Endodermal cell (in vitro differentiated cells): ENCODE results near the gene DMRT3. TPM values are rescaled to one million over a fixed set of nuclear protein-coding genes. Genes with fewer than 3 reads are reported as not detected.

Source experiments
- DNase-seq: peaks from one replicate; pipeline ENCODE4 v3.0.0-alpha.2; 2017
- H3K27ac ChIP-seq: 2 replicates; pipeline ENCODE4 v1.5.1; 2013; ENCODE audit warnings: mild to moderate bottlenecking, low read depth, low read length, moderate library complexity
- H3K27me3 ChIP-seq: 2 replicates; pipeline ENCODE4 v1.6.1; 2013; ENCODE audit warnings: mild to moderate bottlenecking, low read length, moderate library complexity; ENCODE audit not compliant: insufficient read depth, control insufficient read depth, poor library complexity, severe bottlenecking
- H3K36me3 ChIP-seq: 2 replicates; pipeline ENCODE4 v1.7.0; 2013; ENCODE audit warnings: mild to moderate bottlenecking, low read length, moderate library complexity; ENCODE audit not compliant: control insufficient read depth, insufficient read depth
- H3K4me1 ChIP-seq: one replicate; pipeline ENCODE4 v1.7.0; 2013; ENCODE audit warnings: low read length; ENCODE audit not compliant: control insufficient read depth, insufficient read depth
- H3K4me3 ChIP-seq: 2 replicates; pipeline ENCODE4 v1.5.1; 2013; ENCODE audit warnings: mild to moderate bottlenecking, low read length, moderate library complexity
- H3K9ac ChIP-seq: 2 replicates; pipeline ENCODE4 v1.6.1; 2013; ENCODE audit warnings: mild to moderate bottlenecking, low read length, moderate library complexity; ENCODE audit not compliant: poor library complexity, severe bottlenecking; ENCODE audit errors: extremely low read depth
- H3K9me3 ChIP-seq: 2 replicates; pipeline ENCODE4 v1.6.1; 2013; ENCODE audit warnings: mild to moderate bottlenecking, low read length, moderate library complexity; ENCODE audit not compliant: control insufficient read depth
- H3K27ac Mint-ChIP-seq: 2 replicates; pipeline ENCODE4 v1.8.0; 2020; ENCODE audit warnings: mixed read lengths
- H3K27me3 Mint-ChIP-seq: 2 replicates; pipeline ENCODE4 v1.8.0; 2021; ENCODE audit warnings: mild to moderate bottlenecking, mixed read lengths; ENCODE audit not compliant: insufficient read depth
- H3K36me3 Mint-ChIP-seq: 2 replicates; pipeline ENCODE4 v1.8.0; 2020; ENCODE audit warnings: low read depth, mixed read lengths
- H3K4me1 Mint-ChIP-seq: 2 replicates; pipeline ENCODE4 v1.8.0; 2020; ENCODE audit warnings: mixed read lengths
- H3K4me3 Mint-ChIP-seq: 2 replicates; pipeline ENCODE4 v1.8.0; 2020; ENCODE audit warnings: mild to moderate bottlenecking, moderate library complexity, mixed read lengths
- H3K9me3 Mint-ChIP-seq: 2 replicates; pipeline ENCODE4 v1.8.0; 2020; ENCODE audit warnings: mild to moderate bottlenecking, mixed read lengths
- WGBS, 2 experiments: methylation state at CpG; one replicate each; pipeline versions ENCODE4 v1.1.5 to v1.1.7; 2013; ENCODE audit warnings: missing lambda C conversion rate in 2 of 2, mixed read lengths in 1 of 2; ENCODE audit not compliant: insufficient coverage in 1 of 2, insufficient read length in 1 of 2; 5-methylcytosine and 5-hydroxymethylcytosine counted together
- total RNA-seq, 2 donors: library from RNA; stranded (reverse); fragmentation: NEBNext Ultra II Directional in 1 of 2; extraction: Animal tissue kit (Norgen Biotek cat#: 25700) in 1 of 2; gene quantifications; 2 replicates in 1 of 2; 3 replicates in 1 of 2; pipeline ENCODE4 v1.2.1, GENCODE V29; 2021
- TF ChIP-seq, protein P1 (sequence below): fragments of 200-600 bp; sonication (generic); conservative IDR thresholded peaks from 2 replicates; pipeline ENCODE4 v1.5.0; 2021; ENCODE audit warnings: antibody characterized with exemption, mild to moderate bottlenecking

DMRT3 gene
- total RNA-seq, 2 donors from 2014 or later = not detected

DNA sequence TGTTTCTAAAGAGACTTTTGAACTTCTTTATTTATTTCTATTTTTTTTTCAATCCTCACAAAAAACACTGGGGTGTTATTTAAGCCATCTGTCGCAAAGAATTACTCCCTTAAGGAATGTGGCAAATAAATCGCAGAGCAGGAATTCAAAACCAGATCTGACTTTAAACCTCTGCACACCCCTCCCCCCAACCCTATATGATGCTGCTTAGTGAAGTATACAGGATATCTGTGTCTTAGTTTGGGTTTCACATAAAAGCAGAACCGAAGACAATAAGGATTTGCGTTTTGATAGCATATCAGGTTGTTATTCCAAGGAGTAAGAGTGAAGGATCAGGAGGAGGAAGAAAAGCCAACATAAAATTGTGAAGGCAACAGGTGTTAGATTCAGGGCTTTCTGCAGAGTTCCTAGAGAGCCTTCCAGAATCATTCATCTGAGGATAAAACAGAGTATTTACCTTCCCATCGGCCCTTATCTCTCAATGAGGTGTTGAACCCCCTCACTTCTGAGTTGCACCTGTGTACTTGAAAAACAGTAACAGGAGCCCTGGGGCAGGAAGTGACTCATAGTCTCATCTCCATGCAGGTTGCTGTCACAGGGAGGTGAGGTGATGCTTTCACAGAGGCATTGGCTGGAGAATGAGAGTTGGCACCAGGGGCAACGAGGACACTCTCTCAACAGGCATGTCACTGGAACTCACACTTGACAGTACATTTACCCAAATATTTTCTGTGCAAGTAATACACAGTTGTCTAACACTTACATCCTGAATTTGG is 33.5 kb upstream of the DMRT3 start:
- H3K9ac ChIP-seq = no peak overlapping the region
- Mint-ChIP-seq H3K27ac (no peak overlapping the region), H3K36me3 (no peaks in the 10 kb centered on the region), H3K27me3 (peaks cover 7% of the 10 kb centered on the region), H3K4me3 (no peak overlapping the region), H3K9me3 (peaks cover 18% of the 10 kb centered on the region), H3K4me1 (peaks cover 9% of the 10 kb centered on the region)
- no peaks in the 10 kb centered on the region for H3K27me3 ChIP-seq
- no peaks in the 10 kb centered on the region for H3K4me1 ChIP-seq
- H3K9me3 ChIP-seq = no peaks in the 10 kb centered on the region
- H3K36me3 ChIP-seq = no peaks in the 10 kb centered on the region
- no peak overlapping the region for H3K4me3 ChIP-seq
- WGBS, 2 experiments = 73 to 96% methylated on average over 3 to 6 of the region's 6 CpGs
- peak; percentile 70 for DNase-seq
- TF ChIP-seq, protein P1, sequence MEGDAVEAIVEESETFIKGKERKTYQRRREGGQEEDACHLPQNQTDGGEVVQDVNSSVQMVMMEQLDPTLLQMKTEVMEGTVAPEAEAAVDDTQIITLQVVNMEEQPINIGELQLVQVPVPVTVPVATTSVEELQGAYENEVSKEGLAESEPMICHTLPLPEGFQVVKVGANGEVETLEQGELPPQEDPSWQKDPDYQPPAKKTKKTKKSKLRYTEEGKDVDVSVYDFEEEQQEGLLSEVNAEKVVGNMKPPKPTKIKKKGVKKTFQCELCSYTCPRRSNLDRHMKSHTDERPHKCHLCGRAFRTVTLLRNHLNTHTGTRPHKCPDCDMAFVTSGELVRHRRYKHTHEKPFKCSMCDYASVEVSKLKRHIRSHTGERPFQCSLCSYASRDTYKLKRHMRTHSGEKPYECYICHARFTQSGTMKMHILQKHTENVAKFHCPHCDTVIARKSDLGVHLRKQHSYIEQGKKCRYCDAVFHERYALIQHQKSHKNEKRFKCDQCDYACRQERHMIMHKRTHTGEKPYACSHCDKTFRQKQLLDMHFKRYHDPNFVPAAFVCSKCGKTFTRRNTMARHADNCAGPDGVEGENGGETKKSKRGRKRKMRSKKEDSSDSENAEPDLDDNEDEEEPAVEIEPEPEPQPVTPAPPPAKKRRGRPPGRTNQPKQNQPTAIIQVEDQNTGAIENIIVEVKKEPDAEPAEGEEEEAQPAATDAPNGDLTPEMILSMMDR = no peak
- H3K27ac ChIP-seq = no peak overlapping the region

DNA sequence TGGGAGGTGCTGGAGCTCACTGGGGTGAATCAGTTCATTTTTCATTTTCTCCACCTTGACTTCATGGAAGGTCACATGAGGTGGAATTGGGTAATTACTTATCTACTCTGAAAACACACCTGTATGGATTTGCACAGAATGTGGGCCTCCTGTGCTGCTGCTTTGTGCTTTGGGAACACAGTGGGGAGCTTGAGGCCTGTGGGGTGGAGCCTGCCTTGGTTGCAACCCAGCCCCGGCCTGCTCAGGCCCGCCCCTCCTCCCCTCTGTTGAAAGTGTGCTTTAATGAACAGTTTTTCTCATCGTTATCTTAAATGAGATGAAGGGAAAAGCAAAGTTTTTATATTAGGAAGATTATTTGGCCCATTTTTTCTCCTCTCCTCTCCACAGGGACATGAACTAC is 28.5 kb upstream of the DMRT3 start:
- TF ChIP-seq, protein P1 = no peak
- H3K27ac Mint-ChIP-seq = no peak overlapping the region
- Histone ChIP-seq H3K4me3 (no peak overlapping the region), H3K4me1 (no peaks in the 10 kb centered on the region), H3K36me3 (no peaks in the 10 kb centered on the region), H3K27me3 (no peaks in the 10 kb centered on the region), H3K27ac (no peak overlapping the region), H3K9me3 (no peaks in the 10 kb centered on the region), H3K9ac (no peak overlapping the region)
- H3K9me3 Mint-ChIP-seq = no peaks in the 10 kb centered on the region
- no peak for DNase-seq
- H3K4me1 Mint-ChIP-seq = peaks cover 6% of the 10 kb centered on the region
- no peak overlapping the region for H3K4me3 Mint-ChIP-seq
- WGBS, 2 experiments = 76% methylated on average over 3 of the region's 3 CpGs; no CpG with 5 or more reads in 1 of the 2 experiments
- H3K36me3 Mint-ChIP-seq = no peaks in the 10 kb centered on the region
- H3K27me3 Mint-ChIP-seq = peaks cover 5% of the 10 kb centered on the region

DNA sequence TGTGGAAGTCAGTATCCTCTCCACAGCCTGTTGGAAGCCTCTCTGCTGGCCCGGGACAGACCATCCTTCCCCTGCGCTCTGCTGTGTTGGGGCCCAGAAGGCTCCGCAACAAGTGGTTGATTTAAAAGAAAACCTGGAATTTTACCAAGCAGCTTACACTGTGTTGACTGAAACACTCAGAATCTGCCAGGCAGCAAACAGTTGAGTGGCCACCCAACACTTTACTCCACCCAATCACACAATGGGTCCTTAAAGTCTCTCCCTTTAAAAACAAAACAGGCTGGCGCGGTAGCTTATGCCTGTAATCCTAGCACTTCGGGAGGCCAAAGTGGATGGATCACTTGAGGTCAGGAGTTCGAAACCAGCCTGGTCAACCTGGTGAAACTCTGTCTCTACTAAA is 28.0 kb upstream of the DMRT3 start:
- no peaks in the 10 kb centered on the region for H3K9me3 ChIP-seq
- H3K4me1 ChIP-seq = no peaks in the 10 kb centered on the region
- TF ChIP-seq, protein P1 = no peak
- Mint-ChIP-seq H3K27ac (no peak overlapping the region), H3K4me1 (peaks cover under 1% of the 10 kb centered on the region), H3K4me3 (no peak overlapping the region), H3K36me3 (no peaks in the 10 kb centered on the region), H3K27me3 (peaks cover 2% of the 10 kb centered on the region), H3K9me3 (no peaks in the 10 kb centered on the region)
- no peak for DNase-seq
- 89 to 95% methylated on average over 3 to 7 of the region's 7 CpGs for WGBS, 2 experiments
- H3K27me3 ChIP-seq = no peaks in the 10 kb centered on the region
- H3K4me3 ChIP-seq = no peak overlapping the region
- H3K36me3 ChIP-seq = no peaks in the 10 kb centered on the region
- H3K9ac ChIP-seq = no peak overlapping the region
- no peak overlapping the region for H3K27ac ChIP-seq
